ENCODE measurements around the gene EPHA3. TPM values are rescaled to one million over a fixed set of nuclear protein-coding genes. Genes with fewer than 3 reads are reported as not detected.
A peak's percentile ranks its signal among the peaks of the same experiment; 100 is the strongest.

EPHA3 gene
- polyA plus RNA-seq, 4 donors: 4.9 to 6.0 (median 5.7) TPM

DNA sequence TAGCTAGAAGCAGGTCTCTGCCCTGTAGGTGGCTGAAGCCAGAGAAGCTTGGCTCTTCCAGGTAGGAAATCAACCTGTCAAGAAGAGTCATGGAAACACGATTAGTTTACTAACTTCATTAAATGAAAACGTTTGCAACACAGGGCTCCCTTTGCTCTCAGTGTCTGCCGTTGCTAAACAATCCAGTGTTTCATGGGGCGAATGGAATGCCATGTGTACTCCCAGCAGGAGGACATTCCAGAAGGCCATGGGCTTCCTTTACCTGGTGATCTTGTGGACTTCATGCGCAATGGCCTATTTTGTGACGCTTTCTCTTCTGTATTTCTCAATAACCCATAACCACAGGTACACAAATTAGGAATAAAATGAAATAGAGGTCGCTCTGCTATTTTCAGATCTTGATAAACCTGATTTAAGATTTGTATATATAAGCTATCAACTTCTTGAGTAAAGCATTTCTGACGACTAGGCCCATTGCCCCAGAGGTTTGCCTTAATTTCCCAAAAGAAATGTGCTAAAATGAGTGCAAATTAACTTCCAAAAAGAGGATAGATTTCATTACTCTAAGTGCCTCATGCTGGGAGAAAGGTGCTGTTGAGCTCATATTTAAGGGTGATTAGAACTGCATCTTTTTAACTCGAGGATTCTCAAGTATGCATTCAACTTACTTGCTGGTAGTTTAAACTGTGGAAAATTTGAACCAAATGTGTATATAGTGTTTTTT is 171.0 kb downstream of the EPHA3 start:
- no peak for DNase-seq (ENCODE audit: low read depth in 4 of 4, low spot score in 3 of 4)

DNA sequence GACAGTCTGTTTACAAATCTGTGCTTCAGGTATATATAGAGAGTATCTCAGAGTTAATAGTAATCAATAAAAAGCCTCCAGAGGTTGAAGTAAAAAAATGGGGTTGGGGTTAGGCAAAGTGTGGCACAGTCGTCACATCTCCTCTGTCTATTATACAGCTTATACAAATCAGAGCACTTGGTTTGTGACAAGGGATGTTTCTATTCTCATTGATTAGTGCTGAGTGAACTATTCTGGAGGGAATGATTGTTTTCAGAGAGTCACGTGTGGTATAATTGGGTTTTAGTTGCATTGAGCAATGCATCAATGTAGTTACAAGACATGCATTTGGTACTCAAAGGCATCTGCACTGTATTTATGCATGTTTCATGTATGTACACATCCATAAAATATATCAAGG is 172.9 kb downstream of the EPHA3 start:
- DNase-seq (ENCODE audit: low read depth in 4 of 4, low spot score in 3 of 4): no peak

DNA sequence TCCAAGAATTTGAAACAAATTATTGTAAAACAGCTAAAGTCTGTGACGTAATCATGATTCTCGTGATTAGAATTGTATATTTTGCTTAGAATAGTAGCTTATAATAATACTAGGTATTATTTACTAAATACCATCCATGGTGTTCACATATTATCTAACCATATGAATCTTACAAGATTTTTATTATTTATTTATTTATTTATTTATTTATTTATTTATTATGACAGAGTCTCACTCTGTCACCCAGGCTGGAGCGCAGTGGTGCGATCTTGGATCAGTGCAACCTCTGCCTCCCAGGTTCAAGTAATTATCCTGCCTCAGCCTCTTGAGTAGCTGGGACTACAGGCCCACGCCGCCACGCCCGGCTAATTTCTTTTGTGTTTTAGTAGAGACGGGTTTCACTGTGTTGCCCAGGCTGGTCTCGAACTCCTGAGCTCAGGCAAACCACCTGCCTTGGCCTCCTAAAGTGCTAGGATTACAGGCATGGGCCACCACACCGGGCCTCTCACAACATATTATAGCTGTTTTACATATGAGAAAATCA is 173.5 kb downstream of the EPHA3 start:
- no peak for DNase-seq (ENCODE audit: low read depth in 4 of 4, low spot score in 3 of 4)

DNA sequence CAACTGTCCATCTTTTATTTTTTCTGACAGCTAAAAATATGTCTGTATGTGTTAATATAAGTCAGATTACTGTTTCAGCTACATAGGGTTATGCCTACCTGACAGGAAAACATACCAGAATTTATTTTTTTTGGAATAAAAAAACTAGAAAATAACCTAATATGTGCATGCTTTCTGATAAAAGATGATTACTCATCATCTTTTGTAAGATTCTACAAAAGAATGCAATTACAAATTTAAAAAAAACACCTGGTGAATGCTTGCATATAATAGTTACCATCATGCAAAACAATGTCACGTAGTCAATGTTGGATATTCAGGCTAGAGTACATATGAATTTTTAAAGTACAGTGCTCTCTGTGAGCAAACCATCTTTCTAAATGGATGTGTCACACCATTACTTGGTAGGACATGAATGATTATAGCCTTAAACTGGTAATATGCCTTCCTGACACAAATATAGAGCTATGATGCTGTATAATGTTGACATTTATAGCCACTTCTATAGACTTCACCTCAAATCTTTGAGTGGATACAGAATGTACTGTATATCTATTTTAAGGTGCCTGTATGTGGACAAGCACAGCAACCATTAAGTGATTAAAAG is 180.6 kb downstream of the EPHA3 start:
- no peak for DNase-seq (ENCODE audit: low read depth in 4 of 4, low spot score in 3 of 4)

DNA sequence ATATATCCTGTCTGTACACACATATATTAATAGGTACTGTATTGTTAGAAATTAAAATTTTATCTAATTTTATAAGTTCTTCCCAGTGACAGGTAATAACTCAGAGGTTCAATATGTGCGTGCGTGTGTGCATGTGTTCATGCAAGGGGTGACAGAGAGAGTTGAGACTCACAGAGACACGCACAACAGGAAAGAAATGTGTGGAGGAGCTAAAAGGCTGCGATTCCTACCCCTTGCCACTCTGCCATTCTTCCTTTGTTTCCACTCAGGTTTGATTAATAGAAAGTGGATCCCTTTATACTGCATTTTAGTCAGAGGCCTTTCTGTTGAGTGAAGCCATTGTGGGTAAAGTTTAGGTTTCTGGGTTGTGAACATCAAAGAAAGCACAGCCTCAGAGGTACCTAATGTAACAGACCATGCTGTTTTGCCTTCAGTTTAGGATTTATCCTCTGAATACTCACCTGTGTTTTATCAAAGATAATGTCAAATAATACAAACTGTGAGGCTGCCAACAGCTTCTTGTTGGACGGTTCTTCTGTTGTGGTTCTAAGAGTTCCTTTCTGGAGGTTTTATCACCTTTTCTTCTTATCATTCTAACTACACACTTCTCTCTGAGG is 182.3 kb downstream of the EPHA3 start:
- DNase-seq (ENCODE audit: low read depth in 4 of 4, low spot score in 3 of 4): no peak

DNA sequence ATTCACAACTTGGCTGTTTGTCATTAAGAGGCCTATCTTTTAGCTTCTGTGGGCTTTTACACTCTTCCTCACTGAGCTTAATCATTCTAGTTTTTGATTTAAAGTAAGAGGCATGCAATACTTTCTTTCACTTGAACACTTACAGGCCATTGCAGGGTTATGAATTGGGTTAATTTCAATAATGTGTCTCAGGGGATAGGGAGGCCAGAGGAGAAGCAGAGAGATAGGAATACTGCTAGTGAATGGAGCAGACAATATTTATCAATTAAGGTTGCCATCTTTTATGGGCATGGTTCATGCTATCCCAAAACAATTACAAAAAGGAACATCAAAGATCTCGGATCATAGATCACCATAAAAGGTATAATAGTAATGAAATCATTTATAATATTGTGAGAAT is 189.8 kb downstream of the EPHA3 start:
- DNase-seq (ENCODE audit: low read depth in 4 of 4, low spot score in 3 of 4): no peak

DNA sequence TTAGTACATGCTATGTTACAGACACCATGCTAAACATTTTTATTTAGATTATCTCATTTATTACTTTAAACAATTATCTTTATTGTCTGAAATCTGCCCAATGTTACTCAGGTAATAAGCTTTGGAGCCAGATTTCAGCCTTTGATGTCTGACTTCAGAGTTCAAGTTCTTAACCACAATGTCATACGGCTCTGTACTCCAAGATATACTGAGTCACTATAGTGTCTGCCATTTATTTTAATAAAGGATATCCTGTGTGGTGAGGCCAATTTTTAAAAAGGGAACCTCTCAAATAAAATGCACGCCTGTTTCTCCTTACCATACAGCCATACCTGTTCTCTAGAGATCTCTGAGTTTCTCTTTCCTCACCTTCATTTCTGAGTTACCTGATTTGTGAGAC is 193.1 kb downstream of the EPHA3 start:
- no peak for DNase-seq (ENCODE audit: low read depth in 4 of 4, low spot score in 3 of 4)

DNA sequence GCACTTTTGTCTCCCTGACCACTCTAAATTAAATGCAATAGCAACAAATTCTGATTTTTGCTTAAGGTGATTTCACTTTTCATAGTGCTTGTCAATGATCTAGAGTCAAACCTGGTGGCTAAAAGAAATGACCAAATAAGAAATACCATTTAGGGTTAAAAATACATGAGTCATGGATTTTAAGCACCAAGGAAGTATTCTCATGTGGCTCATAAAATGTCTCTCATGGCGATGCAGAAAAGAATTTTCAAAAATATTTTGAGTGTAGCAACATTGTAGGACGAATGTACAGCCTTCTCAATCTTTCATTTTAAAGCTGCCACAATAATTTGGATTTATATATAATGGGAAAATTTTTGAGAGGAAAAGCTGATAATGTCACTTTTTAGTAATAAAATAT is 193.6 kb downstream of the EPHA3 start:
- no peak for DNase-seq (ENCODE audit: low read depth in 4 of 4, low spot score in 3 of 4)

DNA sequence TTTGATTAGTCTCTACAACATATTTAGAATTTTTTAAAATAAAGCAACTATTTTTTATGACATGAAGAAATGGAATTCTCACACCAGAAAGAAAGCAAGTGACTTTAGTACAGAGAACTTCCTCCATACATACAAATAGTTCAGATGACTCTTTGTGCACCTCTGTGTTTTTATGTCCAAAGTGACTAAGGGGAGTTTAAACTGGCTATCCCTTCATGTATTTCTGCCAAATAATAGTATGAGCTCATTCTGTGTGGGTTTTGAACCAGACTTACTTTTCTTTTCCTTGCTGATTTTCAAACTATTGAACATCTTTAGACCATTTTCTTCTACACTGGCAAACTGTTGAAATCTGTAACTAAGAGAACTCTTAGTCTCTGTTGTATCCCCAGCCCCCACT is 196.3 kb downstream of the EPHA3 start:
- no peak for DNase-seq (ENCODE audit: low read depth in 4 of 4, low spot score in 3 of 4)

DNA sequence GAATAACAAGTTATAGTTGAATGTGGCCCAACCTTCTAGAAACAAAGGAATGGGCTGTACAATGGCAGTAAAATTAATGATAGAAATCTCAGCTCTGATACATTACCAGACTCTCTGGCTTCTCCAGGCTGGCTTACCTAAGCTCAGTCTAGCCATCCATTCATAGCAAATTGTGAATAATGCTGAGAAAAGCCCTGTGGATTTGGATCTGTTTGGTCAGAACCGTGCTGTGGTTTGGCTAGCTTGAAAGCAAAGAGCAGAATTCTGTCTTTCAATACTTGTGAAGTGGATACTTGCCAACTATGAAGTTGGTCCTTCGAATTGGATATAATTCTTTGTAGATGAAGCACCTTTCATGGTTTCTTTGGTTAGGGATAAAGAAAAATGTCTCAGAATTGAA is 199.1 kb downstream of the EPHA3 start:
- DNase-seq (ENCODE audit: low read depth in 4 of 4, low spot score in 3 of 4): no peak

DNA sequence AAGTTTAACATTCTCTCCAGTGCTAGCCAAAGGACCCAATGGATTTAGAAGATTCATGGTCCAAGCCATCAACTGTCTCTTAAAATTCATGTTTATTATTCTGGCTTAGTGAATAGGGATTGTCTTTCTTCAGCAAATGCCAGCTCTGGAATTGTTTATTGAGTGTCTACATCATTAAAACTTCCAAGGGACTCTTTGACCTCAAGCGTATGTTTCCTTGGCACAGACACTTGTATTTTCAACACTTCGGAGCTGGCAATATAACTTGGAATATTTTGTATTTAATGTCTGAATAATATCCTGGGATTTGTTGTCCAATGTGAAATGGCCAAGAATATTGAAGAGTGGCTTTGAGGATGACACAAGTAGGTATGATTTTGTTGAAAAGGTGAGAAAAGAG is 204.2 kb downstream of the EPHA3 start:
- DNase-seq (ENCODE audit: low read depth in 4 of 4, low spot score in 3 of 4): no peak

DNA sequence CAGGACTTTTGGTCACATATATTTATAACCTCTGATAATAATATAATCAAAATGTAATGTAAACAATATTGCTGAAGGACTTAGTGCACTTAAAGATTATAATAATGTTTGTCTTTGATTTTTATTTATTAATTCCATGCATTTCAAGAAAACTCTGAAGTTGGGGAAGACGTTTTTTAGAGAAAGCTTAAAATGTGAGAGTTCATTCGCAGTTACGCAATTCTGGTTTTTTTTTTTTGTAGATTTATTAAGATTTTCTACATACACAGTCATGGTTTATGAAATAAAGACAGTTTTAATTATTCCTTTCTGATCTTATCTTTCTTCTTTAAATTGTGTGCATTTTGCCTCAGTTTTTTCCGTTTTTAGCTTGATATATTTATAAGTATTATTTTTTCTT is 204.7 kb downstream of the EPHA3 start:
- DNase-seq (ENCODE audit: low read depth in 4 of 4, low spot score in 3 of 4): no peak

DNA sequence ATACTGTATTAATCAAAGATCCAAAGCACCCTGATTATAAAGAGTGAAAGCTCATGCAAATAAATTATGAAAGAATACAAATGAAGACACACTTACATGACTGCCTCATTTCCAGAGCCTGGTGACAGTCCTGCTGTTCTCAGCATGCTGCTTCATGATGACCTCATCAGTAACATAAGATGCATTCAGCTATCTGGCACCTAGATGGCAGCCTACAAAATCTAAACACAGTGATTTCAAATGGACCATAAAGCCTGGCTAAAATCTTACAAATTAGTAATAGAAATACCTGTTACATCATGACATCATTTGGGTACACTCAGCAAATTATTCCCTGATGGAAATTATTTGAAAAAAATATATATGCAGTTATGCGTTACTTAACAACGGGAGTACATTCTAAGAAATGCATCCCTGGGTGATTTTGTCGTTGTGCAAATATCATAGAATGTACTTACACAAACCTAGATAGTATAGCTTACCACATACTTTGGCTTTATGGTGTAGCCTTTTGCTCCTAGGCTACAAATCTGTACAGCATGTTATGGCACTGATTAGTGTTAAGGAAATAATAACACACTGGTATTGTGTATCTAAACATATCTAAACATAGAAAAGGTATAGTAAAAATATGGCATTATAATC is 207.2 kb downstream of the EPHA3 start:
- DNase-seq (ENCODE audit: low read depth in 4 of 4, low spot score in 3 of 4): peak in 2 of 4 donors; percentile 4 to 8

DNA sequence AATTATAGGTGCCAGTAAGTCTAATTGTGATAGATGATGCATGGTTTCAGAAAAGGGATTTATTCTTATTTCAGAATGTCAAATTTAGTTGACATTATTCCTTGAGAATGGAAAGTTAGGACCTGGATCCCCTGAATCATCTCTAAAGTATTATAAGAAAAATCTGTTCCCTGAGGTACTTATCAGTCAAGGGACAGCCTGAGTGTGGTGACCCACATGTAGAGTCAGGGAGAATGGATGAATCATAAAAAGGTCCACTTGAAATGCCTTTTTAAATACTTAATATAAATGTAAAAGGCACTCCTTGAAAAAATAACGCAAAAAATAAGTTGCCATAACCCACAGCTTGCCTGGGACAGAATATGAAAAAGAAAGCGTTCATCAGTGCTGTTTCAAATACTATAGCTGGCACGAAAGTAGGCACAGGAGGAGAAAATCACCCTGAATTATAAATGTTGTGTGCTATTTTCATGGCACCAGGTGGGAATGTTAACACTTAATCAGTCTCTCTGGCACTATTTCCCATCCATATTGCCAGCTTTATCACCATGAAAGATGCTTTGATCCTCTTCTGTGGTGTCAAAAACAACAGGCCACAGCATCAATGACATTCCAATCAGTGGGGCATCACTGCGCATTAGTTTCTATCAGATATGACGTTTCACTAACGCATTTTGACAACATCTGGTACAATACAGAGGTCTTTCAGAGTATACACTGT is 208.5 kb downstream of the EPHA3 start:
- no peak for DNase-seq (ENCODE audit: low read depth in 4 of 4, low spot score in 3 of 4)

DNA sequence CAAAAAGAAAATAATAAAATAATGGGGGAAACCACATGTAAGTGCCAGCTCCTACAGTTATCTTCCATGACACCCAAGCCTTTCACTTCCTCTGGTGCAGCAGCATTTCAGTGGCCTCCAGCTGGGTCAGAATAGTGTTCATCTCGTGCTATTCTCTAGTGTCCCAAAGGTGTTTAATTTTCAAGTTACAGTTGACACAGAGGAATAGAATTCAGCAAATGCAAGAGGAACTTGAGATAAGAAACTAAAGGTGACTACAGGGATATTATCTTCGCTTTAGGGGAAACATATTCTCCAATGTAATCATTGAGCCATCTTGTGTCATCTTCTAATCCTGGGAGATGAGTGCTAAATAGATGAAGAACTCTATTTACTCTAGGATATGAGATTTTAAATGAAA is 212.8 kb downstream of the EPHA3 start:
- no peak for DNase-seq (ENCODE audit: low read depth in 4 of 4, low spot score in 3 of 4)

DNA sequence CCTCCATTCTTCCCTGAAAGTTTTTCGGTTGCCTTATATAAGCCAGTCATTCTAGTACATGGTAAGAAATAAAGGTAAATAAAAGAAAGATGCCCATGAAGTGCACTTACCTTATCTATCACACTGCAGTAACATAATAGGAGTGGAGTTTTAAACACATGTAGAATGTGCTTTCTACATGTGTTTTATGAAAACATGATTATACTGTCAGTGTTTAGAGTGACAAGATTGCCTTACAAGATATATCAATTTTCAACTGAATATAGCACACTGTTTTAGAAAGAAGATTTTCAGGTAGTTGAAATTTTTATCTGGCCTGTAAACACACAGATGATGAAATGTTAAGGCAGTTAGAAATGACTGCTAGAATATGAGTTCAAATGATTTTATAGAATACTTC is 219.6 kb downstream of the EPHA3 start:
- DNase-seq (ENCODE audit: low read depth in 4 of 4, low spot score in 3 of 4): no peak

DNA sequence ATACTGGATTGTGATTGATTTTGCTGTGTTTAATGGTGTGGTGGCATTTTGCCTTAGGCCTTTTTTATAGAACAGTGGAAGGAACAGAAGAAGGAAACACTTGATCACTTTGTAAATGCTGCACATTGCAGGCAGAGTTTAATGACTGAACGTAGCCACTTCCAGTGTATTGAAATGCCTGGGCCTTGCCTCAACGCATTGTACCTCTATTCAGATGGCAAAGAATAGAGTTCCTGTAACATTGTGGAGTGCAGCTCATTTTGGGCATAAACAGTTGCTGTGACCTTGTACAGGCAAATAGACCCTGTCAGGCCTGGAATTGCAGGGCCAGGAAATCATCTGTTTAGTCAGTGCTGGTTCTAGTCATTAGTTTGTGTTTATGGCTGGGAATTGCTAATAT is 225.0 kb downstream of the EPHA3 start:
- DNase-seq (ENCODE audit: low read depth in 4 of 4, low spot score in 3 of 4): no peak

DNA sequence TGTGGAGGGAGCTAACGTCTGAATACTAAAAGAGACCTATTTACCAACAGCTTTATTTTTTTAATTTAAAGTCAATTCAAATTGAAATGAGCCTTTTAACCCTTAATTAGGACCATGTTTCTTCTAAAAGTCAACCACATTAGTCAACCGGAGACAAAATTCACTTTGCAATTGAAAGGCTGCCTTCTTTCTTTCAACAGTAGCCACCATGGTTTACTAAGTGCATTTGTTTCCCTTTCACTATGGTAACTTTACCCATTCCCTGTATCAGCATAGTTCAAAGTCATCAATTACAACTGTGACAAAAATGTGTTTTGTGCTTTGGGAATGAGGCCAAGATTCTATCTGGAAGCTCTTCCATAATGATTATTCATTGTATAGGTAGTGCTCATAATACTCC is 225.4 kb downstream of the EPHA3 start:
- DNase-seq (ENCODE audit: low read depth in 4 of 4, low spot score in 3 of 4): no peak

DNA sequence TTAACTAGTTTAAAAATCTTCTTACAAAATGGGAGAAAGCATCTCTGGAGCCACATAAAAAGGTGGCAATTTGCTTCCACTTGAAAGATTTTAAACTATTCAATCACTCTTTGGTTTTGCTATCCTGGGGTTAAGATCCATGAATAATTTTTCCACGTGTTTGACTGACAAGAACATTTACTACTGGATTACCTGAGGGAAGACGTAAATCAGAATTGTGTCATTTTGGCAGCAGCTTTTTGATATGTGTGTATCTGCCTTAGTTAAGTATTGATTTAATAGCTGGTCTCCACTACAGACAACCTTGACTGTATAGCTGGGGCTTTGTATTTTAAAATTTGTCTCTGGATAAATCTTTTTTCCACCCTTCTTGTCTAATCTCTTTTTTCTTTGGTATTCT is 228.3 kb downstream of the EPHA3 start:
- DNase-seq (ENCODE audit: low read depth in 4 of 4, low spot score in 3 of 4): no peak

DNA sequence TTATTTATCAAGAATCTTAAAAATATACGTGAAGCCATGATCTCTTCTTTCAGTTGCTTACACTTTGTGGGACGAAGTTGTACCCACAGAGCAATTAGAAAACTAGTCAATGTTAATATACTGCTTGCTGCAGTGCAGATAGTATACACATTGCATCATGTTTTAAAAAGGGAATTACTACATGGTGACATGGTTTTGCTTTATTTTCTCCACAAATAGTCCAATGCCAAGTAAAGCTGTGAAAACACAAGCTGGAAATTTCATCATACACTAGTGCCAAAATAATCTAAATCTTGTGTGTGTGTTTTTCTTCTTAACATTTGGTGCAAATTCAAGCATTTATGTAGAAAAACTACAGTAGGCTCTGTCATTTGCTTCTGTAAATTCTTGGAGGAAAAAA is 233.0 kb downstream of the EPHA3 start:
- DNase-seq (ENCODE audit: low read depth in 4 of 4, low spot score in 3 of 4): no peak

DNA sequence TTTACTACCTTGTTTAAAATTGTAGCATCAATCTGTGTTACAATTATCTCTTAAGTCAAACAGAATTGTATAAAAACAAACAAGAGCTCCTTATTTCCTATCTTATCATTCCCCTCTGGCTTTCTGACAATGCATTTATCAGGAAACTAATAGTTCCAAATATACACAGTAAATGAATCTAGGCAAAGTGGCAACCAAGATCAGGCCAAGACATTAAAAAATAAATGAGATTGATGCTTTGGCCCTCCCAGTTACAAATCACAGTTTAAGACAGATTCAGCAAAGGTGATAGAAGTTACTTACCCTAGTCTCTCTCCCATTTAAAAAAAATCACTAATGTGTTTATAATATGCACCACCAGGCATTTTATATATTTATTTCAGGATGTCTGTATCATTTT is 236.7 kb downstream of the EPHA3 start:
- no peak for DNase-seq (ENCODE audit: low read depth in 4 of 4, low spot score in 3 of 4)
